Gastroesophageal sphincter (tissue), 3 donors: ENCODE data around the gene CLSTN1.

Experiments used
- CTCF ChIP-seq, 4 experiments: fragments of 200-600 bp in 2 of 4; fragments of 450-650 bp in 2 of 4; sonication (generic) in 1 of 4; IDR thresholded peaks; one replicate each; pipeline ENCODE4 v1.5.1; 2017 to 2019; ENCODE audit warnings: antibody characterized with exemption in 4 of 4, mild to moderate bottlenecking in 2 of 4, moderate library complexity in 2 of 4
- EP300 ChIP-seq: sonication (generic); formaldehyde crosslinking; IDR thresholded peaks from one replicate; pipeline ENCODE4 v1.6.1; 2017; ENCODE audit warnings: antibody characterized with exemption, mild to moderate bottlenecking
- POLR2AphosphoS5 ChIP-seq: sonication (generic); formaldehyde crosslinking; IDR thresholded peaks from one replicate; pipeline ENCODE4 v1.6.1; 2017; ENCODE audit warnings: antibody characterized with exemption

DNA sequence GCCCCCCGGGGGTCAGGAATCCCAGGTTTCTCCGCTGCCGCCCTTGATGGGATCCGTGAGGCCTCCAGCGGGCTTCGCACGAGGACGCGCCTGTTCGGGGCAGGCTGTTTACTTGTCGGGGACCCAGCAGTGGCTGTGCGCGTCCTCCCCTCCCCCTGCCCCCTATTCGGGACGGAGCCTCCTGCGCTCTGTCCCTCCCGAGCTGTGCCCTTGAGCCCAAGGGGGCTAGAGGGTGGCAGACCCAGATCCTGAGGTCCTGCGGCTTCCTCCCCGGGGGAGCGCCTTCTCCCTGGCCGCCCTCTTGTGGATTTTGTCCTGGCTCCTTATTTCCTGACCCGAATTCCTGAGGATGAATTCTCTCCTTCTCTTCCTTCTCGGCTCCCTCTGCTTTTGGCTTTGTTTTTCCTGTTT, 133.8 kb downstream of the CLSTN1 start:
- TF ChIP-seq CTCF (IDR thresholded peaks at IDR 0.05) (peak in 2 of 4 experiments; percentile 7 to 36), EP300 (no peak), POLR2AphosphoS5 (no peak)
